Activated CD8-positive, alpha-beta T cell treated with anti-CD3 and anti-CD28 coated beads for 36 hours (primary cell): Measurements from ENCODE around the gene BBS12. TPM values are rescaled to one million over a fixed set of nuclear protein-coding genes. Genes with fewer than 3 reads are reported as not detected.

Experiments used
- ATAC-seq: fragments of 200-7000 bp; cut with Tn5 transposase; one replicate; pipeline ENCODE4 v1.10.0; 2021; ENCODE audit warnings: mild to moderate bottlenecking, moderate library complexity
- CTCF ChIA-PET: fragments of 350-600 bp; sonication (Branson Sonifier 250); formaldehyde crosslinking; loops from one replicate; lab custom pipeline; 2021; ENCODE audit warnings: antibody characterized with exemption; lab: Charles Lee
- POLR2A ChIA-PET: fragments of 350-600 bp; sonication (Branson Sonifier 250); formaldehyde crosslinking; loops from one replicate; lab custom pipeline; 2021; ENCODE audit warnings: antibody characterized with exemption; lab: Charles Lee
- DNase-seq: peaks from one replicate; pipeline ENCODE4 v3.0.0-alpha.2; 2020
- H3K27ac Mint-ChIP-seq: one replicate; pipeline ENCODE4 v1.8.0; 2021; ENCODE audit warnings: mild to moderate bottlenecking, mixed read lengths
- H3K27me3 Mint-ChIP-seq: one replicate; pipeline ENCODE4 v1.8.0; 2021; ENCODE audit warnings: mixed read lengths
- H3K36me3 Mint-ChIP-seq: one replicate; pipeline ENCODE4 v1.8.0; 2021; ENCODE audit warnings: low read depth, mixed read lengths
- H3K4me1 Mint-ChIP-seq: one replicate; pipeline ENCODE4 v1.8.0; 2021; ENCODE audit warnings: low read depth, mixed read lengths
- H3K4me3 Mint-ChIP-seq: one replicate; pipeline ENCODE4 v1.8.0; 2021; ENCODE audit warnings: mild to moderate bottlenecking, moderate library complexity, mixed read lengths
- H3K9me3 Mint-ChIP-seq: one replicate; pipeline ENCODE4 v1.8.0; 2021; ENCODE audit warnings: mixed read lengths
- intact Hi-C: fragments of 100-400 bp; cut with micrococcal nuclease; formaldehyde crosslinking; loops from one replicate; pipeline ENCODE4 v1.10.0; 2022
- total RNA-seq, 2 experiments: library from RNA; stranded (reverse); gene quantifications; one replicate each; pipeline ENCODE4 v1.2.3, GENCODE V29; 2021
- TF ChIP-seq, protein P1 (sequence below): fragments of 200-600 bp; IDR thresholded peaks from one replicate; pipeline ENCODE4 v1.8.0; 2022; ENCODE audit warnings: antibody characterized with exemption, mild to moderate bottlenecking

The BBS12 gene
- total RNA-seq, 2 experiments from 2014 or later = 0.74 to 0.89 TPM

DNA sequence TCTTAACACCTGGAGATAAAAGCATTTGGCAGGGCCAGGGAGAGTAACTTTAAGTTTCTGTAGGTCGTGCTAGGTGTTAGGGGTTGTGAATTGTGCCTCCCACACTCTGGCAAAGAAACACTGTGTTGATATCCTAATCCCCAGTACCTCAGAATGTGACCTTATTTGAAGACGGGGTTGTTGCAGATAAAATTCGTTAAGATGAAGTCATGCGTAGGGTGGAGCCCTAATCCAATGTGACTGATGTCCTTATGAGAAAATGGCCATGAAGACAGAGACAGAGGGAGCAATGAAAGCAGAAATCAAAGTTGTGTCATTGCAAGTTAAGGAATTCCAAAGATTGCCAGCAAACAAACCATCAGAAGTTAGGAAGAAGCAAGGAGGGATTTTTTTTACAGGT, 40.5 kb upstream of the BBS12 start:
- intact Hi-C loops = no loop called here
- Mint-ChIP-seq H3K4me1 (peaks cover 26% of the 10 kb centered on the region), H3K4me3 (no peak overlapping the region), H3K9me3 (no peaks in the 10 kb centered on the region), H3K27me3 (peaks cover 32% of the 10 kb centered on the region), H3K36me3 (no peaks in the 10 kb centered on the region), H3K27ac (no peak overlapping the region)
- TF ChIP-seq, protein P1, sequence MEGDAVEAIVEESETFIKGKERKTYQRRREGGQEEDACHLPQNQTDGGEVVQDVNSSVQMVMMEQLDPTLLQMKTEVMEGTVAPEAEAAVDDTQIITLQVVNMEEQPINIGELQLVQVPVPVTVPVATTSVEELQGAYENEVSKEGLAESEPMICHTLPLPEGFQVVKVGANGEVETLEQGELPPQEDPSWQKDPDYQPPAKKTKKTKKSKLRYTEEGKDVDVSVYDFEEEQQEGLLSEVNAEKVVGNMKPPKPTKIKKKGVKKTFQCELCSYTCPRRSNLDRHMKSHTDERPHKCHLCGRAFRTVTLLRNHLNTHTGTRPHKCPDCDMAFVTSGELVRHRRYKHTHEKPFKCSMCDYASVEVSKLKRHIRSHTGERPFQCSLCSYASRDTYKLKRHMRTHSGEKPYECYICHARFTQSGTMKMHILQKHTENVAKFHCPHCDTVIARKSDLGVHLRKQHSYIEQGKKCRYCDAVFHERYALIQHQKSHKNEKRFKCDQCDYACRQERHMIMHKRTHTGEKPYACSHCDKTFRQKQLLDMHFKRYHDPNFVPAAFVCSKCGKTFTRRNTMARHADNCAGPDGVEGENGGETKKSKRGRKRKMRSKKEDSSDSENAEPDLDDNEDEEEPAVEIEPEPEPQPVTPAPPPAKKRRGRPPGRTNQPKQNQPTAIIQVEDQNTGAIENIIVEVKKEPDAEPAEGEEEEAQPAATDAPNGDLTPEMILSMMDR = no peak
- ATAC-seq (no peak), DNase-seq (no peak)
- POLR2A ChIA-PET = interaction anchor here (1.1 kb wide), 1 partner anchor 9 kb away, joined by 4 read pairs; no protein-coding TSS in a partner anchor
- CTCF ChIA-PET = no interaction called here

DNA sequence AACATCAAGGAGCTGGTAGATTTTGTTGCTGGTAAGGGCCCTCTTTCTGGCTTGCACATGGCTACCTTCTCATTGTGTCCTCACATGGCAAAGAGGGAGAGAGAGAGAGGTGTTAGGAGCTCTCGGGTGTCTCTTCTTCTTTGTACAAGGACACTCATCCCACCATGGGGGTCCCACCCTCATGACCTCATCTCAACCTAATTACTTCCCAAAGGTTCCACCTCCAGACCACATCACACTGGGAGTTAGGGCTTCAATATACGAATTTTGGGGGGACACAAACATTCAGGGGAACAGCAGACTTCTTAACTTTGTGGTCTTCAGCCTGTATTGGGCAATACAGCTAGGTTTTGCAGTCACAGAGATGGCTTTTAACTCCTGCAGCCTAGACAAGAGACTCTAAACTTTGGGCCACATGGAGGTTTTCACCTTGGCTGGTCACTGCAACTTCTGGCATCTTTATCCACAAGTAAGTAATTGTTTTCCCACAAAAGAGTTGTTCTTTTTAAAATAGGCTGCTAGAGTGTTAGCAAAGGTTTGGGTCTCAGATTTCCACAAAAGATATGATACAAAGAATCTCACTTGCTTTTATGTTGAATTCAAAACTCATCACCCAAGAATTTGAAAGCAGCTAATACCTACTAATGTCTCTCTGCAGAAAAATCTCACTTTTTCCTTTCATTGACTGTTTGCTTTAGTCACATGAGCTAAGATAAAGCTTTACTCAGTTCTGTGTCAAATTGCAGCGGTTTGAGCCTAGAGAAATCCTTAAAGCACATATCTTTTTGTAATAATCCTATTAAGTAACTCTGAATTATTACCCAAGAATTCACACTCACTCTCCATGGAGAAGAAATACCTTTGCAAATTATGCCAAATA, 39.6 kb upstream of the BBS12 start:
- no peak for ATAC-seq

DNA sequence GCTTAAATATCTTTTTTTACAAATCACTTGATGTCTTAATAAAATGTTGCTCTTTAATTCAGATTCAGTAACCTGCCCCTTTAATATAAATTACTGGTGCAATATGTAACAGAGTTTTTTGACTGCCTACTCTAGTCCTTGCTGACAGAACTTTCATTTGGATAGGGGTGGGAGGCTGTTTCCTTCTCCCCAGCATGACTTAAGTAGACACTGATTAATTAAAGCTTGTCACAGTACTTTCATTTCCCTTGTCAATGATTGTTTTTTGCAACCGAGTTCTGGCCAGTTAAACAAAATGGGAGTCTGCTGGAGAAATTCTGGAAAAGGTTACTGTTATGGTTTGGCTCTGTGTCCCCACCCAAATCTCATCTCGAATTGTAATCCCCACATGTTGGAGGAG, 37.3 kb upstream of the BBS12 start:
- DNase-seq (no peak), ATAC-seq (no peak)
- CTCF ChIA-PET = no interaction called here
- Mint-ChIP-seq H3K27ac (no peak overlapping the region), H3K9me3 (no peaks in the 10 kb centered on the region), H3K36me3 (no peaks in the 10 kb centered on the region), H3K4me3 (no peak overlapping the region), H3K27me3 (peaks cover 37% of the 10 kb centered on the region), H3K4me1 (peaks cover under 1% of the 10 kb centered on the region)
- TF ChIP-seq, protein P1 = no peak
- POLR2A ChIA-PET = no interaction called here
- intact Hi-C loops = no loop called here

More for the DNA sequence above, 39.6 kb upstream of the BBS12 start:
- Mint-ChIP-seq H3K4me3 (no peak overlapping the region), H3K4me1 (peaks cover 19% of the 10 kb centered on the region), H3K27me3 (peaks cover 40% of the 10 kb centered on the region), H3K36me3 (no peaks in the 10 kb centered on the region), H3K9me3 (no peaks in the 10 kb centered on the region), H3K27ac (no peak overlapping the region)
- CTCF ChIA-PET = interaction anchor here (1.4 to 1.5 kb wide), 2 partner anchors 9 to 24 kb away, joined by 3 to 5 read pairs; no protein-coding TSS in a partner anchor
- intact Hi-C loops = no loop called here
- POLR2A ChIA-PET = interaction anchor here (1.1 kb wide), 1 partner anchor 8 kb away, joined by 4 read pairs; no protein-coding TSS in a partner anchor
- TF ChIP-seq, protein P1 = no peak
- no peak for DNase-seq

DNA sequence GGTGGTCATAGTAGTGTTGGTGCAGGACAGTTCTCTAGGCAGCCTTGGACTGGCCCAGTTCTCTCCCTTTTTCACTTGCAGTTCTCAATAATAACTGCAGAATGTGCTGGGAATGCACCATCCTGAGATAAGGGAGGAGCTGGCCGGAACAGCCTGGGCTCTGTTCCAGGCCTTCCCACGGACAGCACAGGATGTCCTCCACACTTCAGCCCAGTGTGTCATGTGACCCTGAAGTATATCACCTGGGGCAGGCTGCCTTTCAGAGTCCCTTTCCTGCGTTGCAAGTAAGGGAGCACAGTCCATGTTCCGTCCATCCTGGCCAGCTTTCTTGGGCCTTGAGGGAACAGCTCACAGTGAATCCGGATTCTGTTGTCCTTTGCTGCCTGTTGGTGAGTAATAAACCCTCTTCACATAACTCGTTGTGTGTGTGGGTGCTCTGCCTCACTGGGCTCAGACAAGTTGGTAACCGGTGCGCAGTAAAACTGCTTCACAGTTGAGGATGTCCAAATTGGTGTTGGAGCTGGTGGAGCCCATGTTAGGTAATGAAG, 32.3 kb upstream of the BBS12 start:
- Mint-ChIP-seq H3K9me3 (peaks cover 2% of the 10 kb centered on the region), H3K27ac (no peak overlapping the region), H3K27me3 (peaks cover 27% of the 10 kb centered on the region), H3K36me3 (no peaks in the 10 kb centered on the region), H3K4me3 (no peak overlapping the region), H3K4me1 (peaks cover 14% of the 10 kb centered on the region)
- DNase-seq (no peak), ATAC-seq (no peak)
- TF ChIP-seq, protein P1 = no peak
- ChIA-PET CTCF (interaction anchor here (1.4 kb wide), 1 partner anchor 57 kb away, joined by 3 read pairs; no protein-coding TSS in a partner anchor), POLR2A (interaction anchor here (1.2 kb wide), 1 partner anchor 8 kb away, joined by 4 read pairs; no protein-coding TSS in a partner anchor)
- intact Hi-C loops = no loop called here
